ENCODE results near the gene ANXA3.
A peak's percentile ranks its signal among the peaks of the same experiment; 100 is the strongest.

ANXA3 gene

GRCh38 chr4:78599147-78599546 is 47.6 kb downstream of the ANXA3 start:
- Histone ChIP-seq H3K4me2 (no peak overlapping the region), H4K20me1 (ENCODE audit: insufficient read depth) (no peaks in the 10 kb centered on the region), H3K9ac (no peak overlapping the region), H3K79me2 (ENCODE audit: insufficient read depth, low read depth) (no peaks in the 10 kb centered on the region), H3K27ac (no peak overlapping the region), H3K27me3 (ENCODE audit: insufficient read depth, low read depth) (no peaks in the 10 kb centered on the region), H2AFZ (ENCODE audit: low read depth) (no peak overlapping the region), H3K36me3 (ENCODE audit: insufficient read depth) (no peaks in the 10 kb centered on the region), H3K4me3 (IDR thresholded peaks at IDR 0.05; ENCODE audit: insufficient read depth, low read depth, low read length) (no peak overlapping the region), H3K4me1 (ENCODE audit: low read depth, poor library complexity, severe bottlenecking) (peaks cover 16% of the 10 kb centered on the region)
- TF ChIP-seq CTCF (conservative IDR thresholded peaks at IDR 0.05; ENCODE audit: low read depth, low read length), result no peak

- Histone ChIP-seq H3K27me3 (ENCODE audit: insufficient read depth, low read depth) (no peaks in the 10 kb centered on the region), H3K79me2 (ENCODE audit: insufficient read depth, low read depth) (no peaks in the 10 kb centered on the region), H3K4me1 (ENCODE audit: low read depth, poor library complexity, severe bottlenecking) (peaks cover 16% of the 10 kb centered on the region), H3K36me3 (ENCODE audit: insufficient read depth) (no peaks in the 10 kb centered on the region), H4K20me1 (ENCODE audit: insufficient read depth) (no peaks in the 10 kb centered on the region), H3K4me2 (no peak overlapping the region), H2AFZ (ENCODE audit: low read depth) (no peak overlapping the region), H3K4me3 (IDR thresholded peaks at IDR 0.05; ENCODE audit: insufficient read depth, low read depth, low read length) (no peak overlapping the region), H3K9ac (no peak overlapping the region), H3K27ac (no peak overlapping the region)
- no peak for TF ChIP-seq CTCF (conservative IDR thresholded peaks at IDR 0.05; ENCODE audit: low read depth, low read length)
These were observed 48.4 kb downstream of the ANXA3 start for GRCh38 chr4:78599931-78600375.

- no peak overlapping the region for H3K4me3 ChIP-seq (IDR thresholded peaks at IDR 0.05; ENCODE audit: insufficient read depth, low read depth, low read length)
- H3K36me3 ChIP-seq (ENCODE audit: insufficient read depth), result no peaks in the 10 kb centered on the region
These were observed 49.4 kb downstream of the ANXA3 start for GRCh38 chr4:78601013-78601412.

GRCh38 chr4:78602334-78602733 is 50.8 kb downstream of the ANXA3 start:
- H2AFZ ChIP-seq (ENCODE audit: low read depth), result peak overlapping the region; percentile 6; the same call in 1 of the 2 replicates
- no peak overlapping the region for H3K27ac ChIP-seq
- no peak overlapping the region for H3K9ac ChIP-seq
- no peaks in the 10 kb centered on the region for H3K79me2 ChIP-seq (ENCODE audit: insufficient read depth, low read depth)
- H4K20me1 ChIP-seq (ENCODE audit: insufficient read depth), result no peaks in the 10 kb centered on the region
- H3K36me3 ChIP-seq (ENCODE audit: insufficient read depth), result no peaks in the 10 kb centered on the region
- H3K27me3 ChIP-seq (ENCODE audit: insufficient read depth, low read depth), result no peaks in the 10 kb centered on the region
- TF ChIP-seq CTCF (conservative IDR thresholded peaks at IDR 0.05; ENCODE audit: low read depth, low read length), result no peak
- no peak overlapping the region for H3K4me3 ChIP-seq (IDR thresholded peaks at IDR 0.05; ENCODE audit: insufficient read depth, low read depth, low read length)
- no peak overlapping the region; the same call in 1 of the 2 replicates for H3K4me2 ChIP-seq
- H3K4me1 ChIP-seq (ENCODE audit: low read depth, poor library complexity, severe bottlenecking), result peaks cover 16% of the 10 kb centered on the region

More at GRCh38 chr4:78601013-78601412, 49.4 kb downstream of the ANXA3 start:
- no peak for TF ChIP-seq CTCF (conservative IDR thresholded peaks at IDR 0.05; ENCODE audit: low read depth, low read length)
- Histone ChIP-seq H2AFZ (ENCODE audit: low read depth) (no peak overlapping the region), H3K9ac (no peak overlapping the region), H4K20me1 (ENCODE audit: insufficient read depth) (no peaks in the 10 kb centered on the region), H3K27me3 (ENCODE audit: insufficient read depth, low read depth) (no peaks in the 10 kb centered on the region), H3K4me1 (ENCODE audit: low read depth, poor library complexity, severe bottlenecking) (peaks cover 16% of the 10 kb centered on the region), H3K4me2 (no peak overlapping the region), H3K27ac (no peak overlapping the region), H3K79me2 (ENCODE audit: insufficient read depth, low read depth) (no peaks in the 10 kb centered on the region)
